Activated CD8-positive, alpha-beta memory T cell treated with anti-CD3 and anti-CD28 coated beads for 36 hours (primary cell): ENCODE results near the gene WAPL. TPM values are rescaled to one million over a fixed set of nuclear protein-coding genes. Genes with fewer than 3 reads are reported as not detected.

Source experiments
- CTCF ChIA-PET: fragments of 350-600 bp; sonication (Branson Sonifier 250); formaldehyde crosslinking; loops from one replicate; lab custom pipeline; 2021; ENCODE audit warnings: antibody characterized with exemption; lab: Charles Lee
- POLR2A ChIA-PET: fragments of 350-600 bp; sonication (Branson Sonifier 250); formaldehyde crosslinking; loops from one replicate; lab custom pipeline; 2021; ENCODE audit warnings: antibody characterized with exemption; lab: Charles Lee
- total RNA-seq, 2 experiments: library from RNA; stranded (reverse); gene quantifications; one replicate each; pipeline ENCODE4 v1.2.3, GENCODE V29; 2021

Gene WAPL
- total RNA-seq, 2 experiments from 2014 or later, result 49.6 to 50.7 TPM

DNA sequence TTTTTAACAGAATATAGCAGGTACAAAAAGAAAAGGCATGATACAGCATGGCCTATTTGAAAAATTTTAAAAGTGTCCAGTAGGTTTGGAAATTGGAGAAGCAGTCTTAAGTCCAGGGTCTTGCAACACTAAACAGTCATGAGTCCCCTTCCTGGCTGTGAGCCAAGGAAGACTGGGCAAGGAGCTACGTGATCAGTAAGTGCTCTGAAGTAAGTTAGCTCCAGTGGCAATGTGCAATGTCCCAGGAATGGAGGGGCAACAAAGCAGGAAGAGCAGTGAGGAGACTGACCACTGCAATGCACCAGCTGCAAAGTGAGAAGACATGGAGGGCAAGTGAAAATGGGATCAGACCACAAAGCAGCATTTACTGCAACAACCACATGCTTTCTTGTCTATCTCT lies 82.0 kb downstream of the WAPL start:
- ChIA-PET POLR2A (no interaction called here), CTCF (no interaction called here)

DNA sequence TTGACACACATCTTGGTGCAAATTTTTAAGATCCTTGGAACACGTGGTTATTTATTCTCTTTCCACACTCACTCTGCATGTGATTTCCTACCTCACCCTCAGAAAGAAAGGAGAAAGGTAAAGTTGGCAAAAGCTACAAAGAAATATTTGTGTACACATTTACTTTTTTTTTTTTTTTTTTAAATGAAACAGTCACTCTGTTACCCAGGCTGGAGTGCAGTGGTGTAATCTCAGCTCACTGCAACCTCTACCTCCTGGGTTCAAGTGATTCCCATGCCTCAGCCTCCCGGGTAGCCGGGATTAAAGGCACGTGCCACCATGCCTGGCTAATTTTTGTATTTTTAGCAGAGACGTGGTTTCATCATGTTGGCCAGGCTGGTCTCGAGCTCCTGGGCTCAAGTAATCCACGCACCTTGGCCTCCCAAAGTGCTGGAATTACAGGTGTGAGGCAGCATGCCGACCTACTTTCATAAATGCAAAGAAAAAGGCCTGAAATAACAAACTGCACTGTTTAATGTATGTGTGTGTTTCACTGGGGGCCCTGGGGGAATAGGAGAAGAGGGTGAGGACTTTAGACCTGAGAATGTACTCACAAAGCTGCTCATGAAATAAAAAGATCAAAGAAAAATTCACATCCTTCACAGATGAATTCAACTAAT lies 83.4 kb downstream of the WAPL start:
- POLR2A ChIA-PET, result no interaction called here
- CTCF ChIA-PET, result no interaction called here

DNA sequence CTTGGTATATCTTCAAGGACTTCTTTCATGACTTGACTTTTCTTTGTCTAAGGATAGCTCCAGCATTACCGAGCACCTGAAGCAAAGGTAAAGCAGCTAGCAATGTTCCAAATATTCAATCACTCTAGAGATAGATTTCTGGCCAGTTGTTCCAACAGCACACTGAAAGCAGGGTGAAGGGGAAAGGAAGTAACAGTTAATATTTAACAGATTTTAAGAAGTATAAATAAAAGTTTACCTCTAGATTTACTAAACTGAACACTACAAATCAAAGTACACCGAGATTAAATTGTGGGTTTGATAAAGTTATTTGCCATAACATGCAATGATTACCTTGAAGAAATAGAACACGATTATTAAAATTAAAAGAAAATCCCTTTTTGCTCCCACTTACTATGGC lies 84.1 kb downstream of the WAPL start:
- POLR2A ChIA-PET, result no interaction called here
- CTCF ChIA-PET, result no interaction called here

DNA sequence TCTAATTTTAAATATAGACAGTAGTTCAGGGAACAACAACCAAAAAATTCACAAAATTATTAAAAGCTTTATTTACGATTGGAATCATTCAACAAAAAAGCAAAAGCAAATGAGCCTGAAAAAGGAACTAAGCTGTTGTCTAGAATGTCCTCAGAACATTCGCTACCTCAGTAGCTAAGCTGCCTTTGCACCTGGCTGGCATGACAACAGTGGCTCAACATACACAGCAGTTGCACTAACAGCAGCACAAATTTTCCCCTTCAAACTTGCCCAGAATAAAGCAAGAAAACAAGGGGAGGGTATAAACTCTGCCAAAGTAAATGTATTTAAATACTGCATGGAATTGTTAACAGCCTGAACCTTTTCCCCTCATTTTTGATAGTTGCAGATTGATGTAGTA lies 84.6 kb downstream of the WAPL start:
- ChIA-PET CTCF (interaction anchor here (1.6 kb wide), 1 partner anchor 149 kb away, joined by 4 read pairs; no protein-coding TSS in a partner anchor), POLR2A (no interaction called here)

DNA sequence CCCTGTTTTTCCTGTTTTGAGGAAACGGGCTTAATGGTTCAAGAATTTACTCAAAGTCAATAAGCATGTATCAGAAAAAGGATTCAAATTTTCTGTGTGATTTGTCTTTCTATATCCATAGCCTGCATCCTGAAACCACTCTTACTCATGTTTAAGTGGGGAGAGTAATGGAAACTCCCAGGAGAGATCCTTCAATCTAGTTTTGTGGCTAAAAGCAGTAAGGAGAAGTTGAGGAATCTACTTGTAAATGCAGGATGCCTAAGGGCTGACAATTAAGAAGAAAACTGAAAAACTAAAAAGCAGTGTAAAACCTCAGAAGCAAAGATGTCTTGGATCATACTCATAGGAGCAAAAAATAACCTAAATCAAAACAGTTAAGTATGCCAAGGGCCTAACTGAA lies 86.9 kb downstream of the WAPL start:
- POLR2A ChIA-PET, result no interaction called here
- CTCF ChIA-PET, result no interaction called here

DNA sequence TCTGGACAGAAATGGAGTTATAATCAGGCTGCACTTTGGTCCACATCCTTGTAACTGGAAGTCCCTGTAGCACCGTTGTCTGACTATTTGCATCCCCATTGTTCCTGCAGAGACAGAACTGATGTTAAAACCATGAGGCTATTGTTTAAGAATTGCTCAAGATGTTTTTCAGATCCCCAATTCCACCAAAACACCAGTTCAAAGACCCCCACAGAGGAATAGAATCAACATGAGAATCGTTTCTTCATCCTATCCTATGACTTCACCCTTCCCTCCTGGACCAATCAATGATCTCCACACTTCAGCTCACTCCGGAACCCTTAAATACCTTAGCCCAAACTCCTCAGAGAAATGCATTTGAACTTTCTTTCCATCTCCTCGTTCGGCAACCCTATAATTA lies 97.9 kb downstream of the WAPL start:
- POLR2A ChIA-PET, result no interaction called here

DNA sequence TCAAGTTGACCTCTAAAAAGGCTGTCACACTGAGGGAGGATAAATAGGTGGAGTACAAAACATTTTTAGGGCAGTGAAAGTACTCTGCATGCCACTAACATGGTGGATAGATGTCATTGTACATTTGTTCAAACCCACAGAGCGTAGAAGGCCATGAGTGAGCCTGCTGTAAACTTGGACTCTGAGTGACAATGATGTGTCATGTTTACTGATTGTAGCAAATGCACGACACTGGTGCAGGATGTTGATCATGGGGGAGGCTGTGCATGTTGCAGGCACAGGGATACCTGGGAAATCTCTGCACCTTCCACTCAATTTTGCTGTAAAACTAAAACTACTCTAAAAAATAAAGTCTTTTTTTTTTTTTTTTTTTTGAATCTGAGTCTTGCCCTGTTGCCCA lies 102.5 kb downstream of the WAPL start:
- CTCF ChIA-PET, result no interaction called here
- POLR2A ChIA-PET, result no interaction called here

More for the DNA sequence above, 97.9 kb downstream of the WAPL start:
- CTCF ChIA-PET, result no interaction called here

DNA sequence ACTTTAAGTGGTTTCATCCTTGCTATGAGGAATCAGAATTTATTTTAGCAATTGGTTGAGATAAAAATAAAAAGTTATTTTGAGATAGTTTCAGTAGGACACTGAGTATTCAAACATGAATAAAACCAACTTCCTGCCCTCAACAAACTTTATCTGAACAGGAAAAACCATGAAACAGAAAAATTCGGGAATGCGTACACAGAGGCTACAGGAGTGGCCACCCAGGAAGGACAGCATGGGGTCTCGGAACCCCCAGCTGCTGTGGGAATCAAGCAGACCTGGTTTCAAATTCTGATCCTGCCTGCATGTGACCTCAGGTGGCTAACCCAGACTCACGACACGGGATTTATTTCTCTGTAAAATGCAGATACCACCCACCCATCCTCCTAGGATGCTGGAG lies 106.0 kb downstream of the WAPL start:
- CTCF ChIA-PET, result no interaction called here
- POLR2A ChIA-PET, result no interaction called here

DNA sequence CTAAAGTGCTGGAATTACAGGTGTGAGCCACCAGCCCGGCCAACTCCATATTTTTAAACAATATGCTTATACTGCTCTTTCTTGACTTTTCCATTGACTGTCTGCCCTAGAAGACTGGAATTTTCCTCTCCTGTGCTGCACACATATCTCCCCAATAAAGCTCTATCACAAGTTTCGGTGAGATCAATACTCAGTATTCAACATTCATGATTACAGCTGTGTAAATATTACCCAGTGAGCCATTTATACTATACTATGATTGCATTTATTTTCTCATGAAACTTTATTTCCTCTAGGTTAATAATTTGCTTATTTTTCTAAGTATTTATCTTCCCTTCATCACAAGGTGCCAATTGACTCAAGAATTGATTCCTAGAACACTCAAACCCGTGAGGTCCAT lies 106.5 kb downstream of the WAPL start:
- POLR2A ChIA-PET, result no interaction called here
- CTCF ChIA-PET, result no interaction called here

DNA sequence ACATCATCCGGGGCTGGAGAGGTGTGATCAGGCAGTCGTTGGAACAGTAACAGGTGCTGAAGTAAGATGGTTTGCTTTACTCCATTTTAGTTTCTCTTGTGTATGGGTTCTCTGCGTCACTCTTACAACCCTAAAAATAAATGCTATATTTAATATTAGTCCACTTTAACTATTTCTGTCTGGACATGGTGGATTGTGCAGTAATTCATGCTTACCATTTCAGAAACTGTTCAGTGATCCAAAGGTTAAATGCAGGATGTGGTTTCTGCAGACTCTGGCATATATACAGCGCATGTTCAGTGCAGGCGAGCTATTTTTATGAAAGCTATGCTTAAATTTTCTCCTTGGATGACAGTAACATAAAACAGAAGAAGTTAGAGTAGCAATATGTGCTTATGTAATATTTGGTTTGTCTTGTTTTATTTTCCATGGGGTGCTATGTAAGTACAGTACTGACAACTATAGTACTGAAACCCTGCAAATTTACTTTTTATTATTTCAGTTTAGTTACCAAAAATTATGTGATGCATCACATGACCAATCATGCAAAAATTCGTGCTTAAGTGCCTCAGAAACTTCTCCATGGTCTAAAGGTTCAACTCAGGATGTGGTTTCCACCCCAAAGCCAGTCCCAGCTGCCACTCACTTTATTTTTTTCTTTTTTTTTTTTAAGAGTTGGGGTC lies 108.4 kb downstream of the WAPL start:
- ChIA-PET POLR2A (interaction anchor here (0.6 to 1.0 kb wide), 2 partner anchors 12 to 13 kb away, joined by 4 to 5 read pairs; no protein-coding TSS in a partner anchor), CTCF (no interaction called here)

DNA sequence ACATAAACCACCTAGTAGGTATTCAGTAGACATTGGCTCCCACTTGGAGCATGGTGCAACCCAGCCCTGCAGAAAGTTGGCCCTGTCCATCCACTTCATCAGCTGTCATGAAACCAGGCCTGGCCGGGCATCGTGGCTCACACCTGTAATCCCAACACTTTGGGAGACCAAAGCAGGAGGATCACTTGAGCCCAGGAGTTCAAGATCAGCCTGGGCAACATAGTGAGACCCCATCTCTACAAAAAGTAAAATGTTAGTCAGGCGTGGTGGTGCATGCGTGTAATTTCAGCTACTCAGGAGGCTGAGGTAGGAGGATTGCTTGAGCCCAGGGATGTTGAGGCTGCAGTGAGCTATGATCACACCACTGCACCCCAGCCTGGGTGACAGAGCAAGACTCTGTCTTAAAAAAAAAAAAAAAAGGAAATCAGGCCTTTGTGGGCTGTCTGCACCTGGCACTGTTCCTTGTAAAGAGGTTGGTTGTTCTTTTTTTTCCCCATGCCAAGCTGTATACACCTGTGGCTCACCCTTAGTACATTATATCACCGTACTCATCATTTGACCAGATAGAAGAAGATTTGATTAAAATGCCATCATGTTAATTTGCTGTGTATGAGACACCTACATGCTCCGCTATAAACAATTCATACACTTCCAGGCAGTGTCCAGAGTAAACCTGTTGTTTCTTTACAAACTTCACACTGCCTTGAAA lies 109.6 kb downstream of the WAPL start:
- ChIA-PET CTCF (interaction anchor here (1.1 to 3.0 kb wide), 4 partner anchors 8 to 173 kb away, joined by 3 to 26 read pairs (median 4); no protein-coding TSS in a partner anchor), POLR2A (interaction anchor here (0.6 to 2.7 kb wide), 4 partner anchors 8 to 1744 kb away, joined by 3 to 29 read pairs (median 3); partner anchors contain the start of gene WAPL)

DNA sequence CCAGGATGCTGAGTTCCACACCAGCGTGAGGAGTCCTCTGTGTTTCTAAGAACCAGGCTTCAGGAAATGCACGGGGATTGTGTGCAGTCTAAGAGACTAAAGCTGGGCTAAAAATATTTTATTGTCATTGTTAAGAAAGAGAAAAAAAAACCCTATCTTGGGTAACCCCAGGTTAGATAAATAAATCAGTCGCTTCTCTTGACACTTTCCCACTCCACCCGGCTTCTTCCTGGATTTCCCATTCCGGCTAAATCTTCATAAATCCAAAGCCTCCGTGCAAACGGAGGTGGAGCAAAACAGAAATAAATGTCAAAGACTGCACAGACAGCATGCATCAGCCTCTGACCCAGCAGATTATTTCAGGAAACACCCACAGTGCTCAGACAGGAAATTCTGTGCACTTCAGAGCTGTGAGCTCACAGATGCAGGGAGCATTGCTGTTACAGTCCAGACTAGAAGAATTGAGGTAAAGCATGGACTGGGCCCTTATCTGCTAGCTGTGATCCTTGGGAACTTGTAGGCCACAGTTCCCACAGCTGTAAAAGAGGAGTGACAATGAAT lies 110.2 kb downstream of the WAPL start:
- POLR2A ChIA-PET, result interaction anchor here (1.2 to 2.7 kb wide), 2 partner anchors 9 to 10 kb away, joined by 3 to 29 read pairs; no protein-coding TSS in a partner anchor
- CTCF ChIA-PET, result interaction anchor here (1.1 to 3.0 kb wide), 5 partner anchors 9 to 174 kb away, joined by 3 to 26 read pairs (median 3); no protein-coding TSS in a partner anchor

DNA sequence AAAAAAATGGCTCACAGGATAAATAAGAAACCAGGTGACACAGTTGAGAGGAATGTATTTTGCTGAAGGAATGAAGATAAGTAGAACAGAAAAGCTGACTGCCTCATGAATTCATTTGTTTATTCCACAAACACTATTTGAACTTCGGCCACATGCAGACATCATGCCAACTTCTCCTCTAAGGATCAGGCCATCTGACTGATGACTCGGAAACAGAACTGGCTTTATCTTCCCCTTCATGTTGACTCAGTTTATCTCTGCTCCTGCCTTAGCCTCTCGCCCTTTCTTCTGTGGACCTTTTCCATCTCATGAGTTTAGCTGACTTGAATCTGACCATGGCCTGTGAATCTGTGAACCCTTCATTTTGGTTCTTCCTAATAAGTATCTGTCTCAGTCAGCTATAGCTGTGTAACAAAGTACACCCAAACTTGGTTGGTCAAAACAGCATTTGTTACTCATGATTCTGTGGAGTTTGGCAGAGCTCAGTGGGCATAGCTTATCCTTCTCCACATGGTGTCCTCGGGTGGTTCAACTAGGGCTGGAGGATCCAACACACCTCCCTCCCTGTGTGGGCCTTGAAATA lies 111.0 kb downstream of the WAPL start:
- ChIA-PET CTCF (interaction anchor here (1.1 to 3.0 kb wide), 4 partner anchors 8 to 175 kb away, joined by 3 to 26 read pairs (median 4); no protein-coding TSS in a partner anchor), POLR2A (interaction anchor here (1.2 to 2.7 kb wide), 2 partner anchors 10 kb away, joined by 3 to 29 read pairs; no protein-coding TSS in a partner anchor)

DNA sequence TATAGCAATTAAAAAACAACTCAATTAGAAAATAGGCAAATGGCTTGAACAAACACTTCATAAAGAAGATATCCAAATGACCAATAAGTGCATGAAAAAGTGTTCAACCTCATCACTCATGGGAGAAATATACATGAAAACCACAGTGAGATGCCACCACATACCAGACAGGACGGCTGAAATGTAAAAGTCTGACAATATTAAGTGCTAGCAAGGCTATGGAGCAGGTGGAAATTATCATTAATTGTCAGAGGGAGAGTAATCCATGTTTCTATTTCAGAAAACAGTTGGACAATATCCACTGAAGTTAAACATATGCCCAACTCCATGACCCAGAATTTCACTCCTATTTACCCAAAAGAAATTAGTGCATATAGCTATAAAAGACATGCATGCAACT lies 112.4 kb downstream of the WAPL start:
- ChIA-PET CTCF (no interaction called here), POLR2A (no interaction called here)

DNA sequence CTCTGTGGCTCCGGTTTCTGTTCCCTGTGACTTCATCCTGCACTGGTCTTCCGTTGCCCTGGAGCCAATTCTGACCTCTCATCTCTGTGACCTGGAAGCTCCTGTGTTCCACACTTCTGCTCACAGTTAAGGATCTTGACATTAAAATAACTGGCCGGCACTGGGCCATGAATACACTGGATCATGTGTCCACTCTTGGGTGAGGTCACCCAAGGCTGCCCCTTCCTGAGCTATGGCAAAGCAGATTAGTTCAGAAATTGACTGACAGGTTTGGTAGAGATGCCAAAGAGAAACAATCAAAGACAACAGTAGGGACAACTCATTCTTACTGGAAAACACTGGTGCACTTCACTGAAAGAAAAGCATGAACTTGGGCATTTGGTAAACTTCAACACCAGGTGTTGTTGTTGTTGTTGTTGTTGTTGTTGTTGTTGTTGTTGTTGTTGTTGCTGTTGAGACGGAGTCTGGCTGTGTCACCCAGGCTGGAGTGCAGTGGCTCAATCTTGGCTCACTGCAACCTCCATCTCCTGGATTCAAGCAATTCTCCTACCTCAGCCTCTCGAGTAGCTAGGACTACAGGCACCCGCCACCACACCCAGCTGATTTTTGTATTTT lies 118.3 kb downstream of the WAPL start:
- ChIA-PET CTCF (interaction anchor here (1.1 to 2.7 kb wide), 3 partner anchors 8 to 182 kb away, joined by 3 to 10 read pairs (median 3); no protein-coding TSS in a partner anchor), POLR2A (no interaction called here)

DNA sequence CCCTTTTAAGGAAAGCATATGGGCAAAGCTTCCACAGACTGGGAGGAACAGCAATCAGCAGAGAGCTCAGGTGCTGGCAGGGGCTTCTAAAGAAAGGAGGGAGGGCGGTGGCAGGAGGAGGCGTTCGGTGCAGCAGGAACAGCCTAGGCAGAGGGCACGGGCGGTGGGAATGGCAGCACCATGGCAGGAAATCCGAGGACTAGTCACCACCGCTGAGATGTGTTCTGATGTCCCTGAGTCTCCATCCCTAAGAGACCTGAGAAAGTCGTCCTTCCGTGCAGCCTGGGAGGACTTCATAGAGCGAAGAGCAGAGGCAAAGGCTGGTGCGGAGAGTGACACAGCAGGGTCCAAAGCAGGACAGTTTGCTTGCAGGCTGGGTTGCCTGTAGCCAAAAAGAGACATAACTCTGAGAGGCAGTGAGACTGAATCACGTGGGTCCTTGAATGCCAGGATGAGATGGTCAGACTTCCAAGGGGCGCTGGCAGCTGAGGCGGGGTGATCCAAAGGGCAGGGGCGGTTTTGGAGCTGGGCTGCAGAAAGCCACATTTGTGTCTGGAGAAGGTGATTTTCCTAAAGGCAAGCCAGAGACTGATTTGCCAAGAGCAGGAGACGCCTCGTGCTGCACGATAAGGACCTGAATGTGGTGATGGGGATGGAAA lies 119.2 kb downstream of the WAPL start:
- CTCF ChIA-PET, result interaction anchor here (0.5 to 2.7 kb wide), 4 partner anchors 8 to 183 kb away, joined by 3 to 10 read pairs (median 3); no protein-coding TSS in a partner anchor
- POLR2A ChIA-PET, result interaction anchor here (3.3 kb wide), 1 partner anchor 9 kb away, joined by 29 read pairs; no protein-coding TSS in a partner anchor

DNA sequence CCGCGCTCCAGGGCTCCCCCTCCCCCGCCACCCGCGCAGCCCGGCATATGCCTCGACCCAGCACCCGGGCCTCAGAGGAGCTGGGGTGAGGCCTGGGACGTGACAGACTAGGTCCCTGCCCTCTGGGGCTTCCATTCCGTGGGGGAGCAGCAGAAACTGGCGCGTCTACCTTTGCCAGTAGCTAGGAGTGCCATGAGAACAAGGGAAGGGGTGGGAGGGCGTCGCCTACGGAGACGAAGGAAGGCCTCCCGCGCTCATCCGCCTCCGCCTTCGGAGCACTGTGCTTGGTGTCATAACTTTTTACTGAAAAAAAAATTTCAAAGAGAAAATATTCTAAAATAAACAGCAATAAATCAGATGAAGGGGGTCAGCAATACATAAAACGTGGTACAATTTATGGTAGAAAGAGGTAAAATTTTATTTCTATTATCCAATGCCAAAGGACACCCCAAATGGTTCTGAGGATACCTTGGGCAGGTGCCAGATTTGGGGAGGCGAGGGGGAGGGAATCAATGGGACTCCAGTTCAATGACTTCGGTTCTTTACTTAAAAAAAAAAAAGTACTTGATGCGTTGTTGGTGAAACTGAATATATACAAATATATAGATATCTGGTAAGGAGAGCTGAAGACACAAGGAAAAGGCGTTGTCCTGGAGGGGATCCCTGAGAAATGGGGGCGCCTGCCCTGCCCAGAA lies 119.9 kb downstream of the WAPL start:
- CTCF ChIA-PET, result interaction anchor here (0.5 to 2.7 kb wide), 5 partner anchors 9 to 183 kb away, joined by 3 to 26 read pairs (median 3); no protein-coding TSS in a partner anchor
- POLR2A ChIA-PET, result interaction anchor here (2.4 to 3.3 kb wide), 2 partner anchors 9 to 183 kb away, joined by 13 to 29 read pairs; no protein-coding TSS in a partner anchor
